Measurements from ENCODE around the gene PPM1H.
A peak's percentile ranks its signal among the peaks of the same experiment; 100 is the strongest.

The PPM1H gene

DNA sequence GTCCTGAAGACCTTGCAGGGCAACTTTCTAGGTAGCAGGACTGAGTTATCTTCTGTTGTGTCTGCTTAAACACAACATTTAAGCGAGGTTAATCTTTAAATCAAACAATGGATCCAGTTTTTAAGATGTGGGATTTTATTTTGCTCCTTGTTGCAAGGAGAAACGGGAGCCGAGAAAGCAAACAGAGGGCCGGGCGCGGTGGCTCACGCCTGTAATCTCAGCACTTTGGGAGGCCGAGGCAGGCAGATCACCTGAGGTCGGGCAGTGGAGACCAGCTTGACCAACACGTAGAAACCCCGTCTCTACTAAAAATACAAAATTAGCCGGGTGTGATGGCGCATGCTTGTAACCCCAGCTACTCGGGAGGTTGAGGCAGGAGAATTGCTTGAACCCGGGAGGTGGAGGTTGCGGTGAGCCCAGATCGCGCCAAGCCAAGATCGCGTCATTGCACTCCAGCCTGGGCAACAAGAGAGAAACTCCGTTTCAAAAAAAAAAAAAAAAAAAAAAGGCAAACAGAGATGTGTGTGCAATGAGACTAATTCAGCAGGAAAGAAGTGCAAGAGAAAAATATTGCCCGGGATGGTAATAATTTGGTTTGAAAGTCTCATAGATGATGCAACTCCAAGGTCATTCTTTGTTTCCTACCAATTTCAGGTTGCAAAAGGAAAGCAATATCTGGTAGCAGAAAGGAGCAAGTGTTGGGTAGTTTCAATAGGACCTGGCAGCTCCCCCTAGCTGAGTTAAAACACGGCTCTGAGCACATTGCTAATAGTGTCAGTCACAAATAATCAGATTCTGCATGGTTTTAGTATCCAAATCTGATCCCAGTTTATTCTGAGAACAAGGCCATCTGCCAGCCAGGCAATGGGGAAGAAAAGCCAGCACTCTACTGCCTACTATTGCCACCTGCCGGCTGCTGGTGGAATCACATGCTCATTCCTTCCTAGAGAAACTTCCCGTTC, 141.4 kb downstream of the PPM1H start:
- peak; percentile 89 for TF ChIP-seq CTCF (IDR thresholded peaks at IDR 0.05; ENCODE audit: control extremely low read depth, extremely low read depth, low read depth, missing control alignments)
- CTCF ChIA-PET, result interaction anchor here (0.7 to 8.9 kb wide), 33 partner anchors 11 to 357 kb away, joined by 3 to 161 read pairs (median 4); partner anchors contain the start of gene MON2
- POLR2A ChIA-PET, result no interaction called here
- DNase-seq (ENCODE audit: extremely low spot score), result peak; percentile 68

GRCh38 chr12:62792236-62792870, 142.6 kb downstream of the PPM1H start:
- CTCF ChIA-PET, result interaction anchor here (0.8 to 3.0 kb wide), 10 partner anchors 9 to 358 kb away, joined by 3 to 20 read pairs (median 4); no protein-coding TSS in a partner anchor
- DNase-seq (ENCODE audit: extremely low spot score), result no peak
- POLR2A ChIA-PET, result no interaction called here
- TF ChIP-seq CTCF (IDR thresholded peaks at IDR 0.05; ENCODE audit: control extremely low read depth, extremely low read depth, low read depth, missing control alignments), result no peak

DNA sequence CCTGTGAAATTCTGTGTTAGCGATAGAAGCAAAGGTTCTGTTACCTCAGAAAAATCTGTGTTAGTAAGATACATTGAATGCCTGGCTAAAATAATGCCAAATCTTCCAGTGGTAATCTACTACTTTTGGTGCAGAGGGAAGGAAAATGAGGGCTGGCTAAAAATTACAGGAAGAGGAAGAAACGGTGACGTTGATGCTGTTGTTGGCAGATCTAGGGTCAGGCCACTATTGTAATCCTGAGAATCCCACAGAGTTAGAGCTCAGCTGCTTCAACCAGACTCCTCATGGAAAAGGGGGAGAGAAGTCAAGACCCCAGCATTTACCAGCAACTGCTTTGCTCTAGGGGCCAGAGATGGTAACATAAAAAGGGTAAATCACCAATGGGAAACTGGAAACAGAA, 145.1 kb downstream of the PPM1H start:
- CTCF ChIA-PET, result interaction anchor here (1.2 to 3.0 kb wide), 7 partner anchors 9 to 352 kb away, joined by 3 to 20 read pairs (median 9); no protein-coding TSS in a partner anchor
- no peak for TF ChIP-seq CTCF (IDR thresholded peaks at IDR 0.05; ENCODE audit: control extremely low read depth, extremely low read depth, low read depth, missing control alignments)
- POLR2A ChIA-PET, result no interaction called here
- DNase-seq (ENCODE audit: extremely low spot score), result no peak

DNA sequence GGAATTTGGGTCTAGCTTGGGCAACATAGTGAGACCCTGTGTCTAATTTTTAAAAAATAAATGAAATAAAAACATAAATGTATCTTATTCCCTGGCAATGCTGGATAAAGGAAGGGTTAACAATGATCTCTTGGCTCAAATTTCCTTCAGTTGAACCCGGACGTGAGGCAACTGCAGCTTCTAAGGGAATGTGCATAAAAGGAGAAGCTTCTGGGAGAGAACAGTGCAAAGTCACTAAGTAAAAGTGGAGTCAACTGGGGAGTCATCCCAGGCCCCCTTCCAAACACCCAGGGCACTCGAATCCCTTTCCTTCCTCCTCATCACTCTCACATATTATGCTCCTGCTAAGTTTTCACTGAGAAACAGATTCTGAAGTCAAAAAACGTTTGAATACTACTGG, 147.3 kb downstream of the PPM1H start:
- ChIA-PET CTCF (interaction anchor here (1.4 to 2.0 kb wide), 5 partner anchors 10 to 352 kb away, joined by 4 to 8 read pairs (median 7); no protein-coding TSS in a partner anchor), POLR2A (no interaction called here)
- no peak for TF ChIP-seq CTCF (IDR thresholded peaks at IDR 0.05; ENCODE audit: control extremely low read depth, extremely low read depth, low read depth, missing control alignments)
- no peak for DNase-seq (ENCODE audit: extremely low spot score)

DNA sequence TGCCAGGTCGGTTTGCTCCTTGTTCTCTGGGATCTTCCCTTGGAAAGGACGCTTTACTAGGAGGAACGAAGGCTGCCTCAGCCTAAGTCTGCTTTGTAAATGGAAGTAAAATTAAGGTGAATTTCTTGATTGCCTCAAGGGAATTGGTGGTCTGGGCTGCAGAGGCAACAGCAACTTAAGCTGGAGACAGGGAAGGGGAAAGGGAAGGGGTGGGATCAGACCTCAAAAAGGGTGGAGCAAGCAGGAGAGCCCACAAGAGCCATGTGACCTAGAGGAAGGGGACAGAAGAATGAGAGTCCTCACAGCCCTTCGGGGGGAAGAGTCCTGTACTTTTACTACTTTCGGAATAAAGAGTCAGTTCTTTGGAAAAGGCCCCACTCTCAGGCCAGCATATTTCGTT, 147.9 kb downstream of the PPM1H start:
- no peak for DNase-seq (ENCODE audit: extremely low spot score)
- ChIA-PET CTCF (interaction anchor here (1.4 to 2.0 kb wide), 2 partner anchors 11 to 13 kb away, joined by 4 to 7 read pairs; no protein-coding TSS in a partner anchor), POLR2A (no interaction called here)
- TF ChIP-seq CTCF (IDR thresholded peaks at IDR 0.05; ENCODE audit: control extremely low read depth, extremely low read depth, low read depth, missing control alignments), result no peak

- ChIA-PET POLR2A (no interaction called here), CTCF (interaction anchor here (10.7 kb wide), 1 partner anchor 11 kb away, joined by 146 read pairs; no protein-coding TSS in a partner anchor)
- no peak for DNase-seq (ENCODE audit: extremely low spot score)
- no peak for TF ChIP-seq CTCF (IDR thresholded peaks at IDR 0.05; ENCODE audit: control extremely low read depth, extremely low read depth, low read depth, missing control alignments)
Observed at GRCh38 chr12:62785941-62786559, 148.9 kb downstream of the PPM1H start.
